ENCODE results near the gene ERI3.

The ERI3 gene

DNA sequence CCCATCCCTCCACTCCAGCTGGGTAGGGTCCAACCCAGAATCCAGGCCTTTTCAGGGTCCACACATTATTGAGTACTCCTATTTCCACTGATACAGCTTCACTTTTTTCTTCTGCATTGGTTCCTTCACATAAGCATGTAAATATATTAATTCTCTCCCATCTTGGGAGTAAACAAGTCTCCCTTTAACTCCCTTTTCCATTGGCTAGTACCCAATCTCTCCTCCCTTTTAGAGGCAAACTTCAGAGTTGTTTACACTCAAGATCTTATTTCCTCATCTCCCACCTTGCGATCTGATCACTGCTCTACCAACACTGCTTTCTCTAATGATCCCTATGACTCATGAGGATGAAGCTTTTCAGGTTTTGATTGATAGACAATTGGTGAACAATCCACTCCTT lies 121.5 kb downstream of the ERI3 start:
- TF ChIP-seq CREB1 (IDR thresholded peaks at IDR 0.05; ENCODE audit: low read depth): no peak
- no peak for TF ChIP-seq EP300 (IDR thresholded peaks at IDR 0.05; ENCODE audit: borderline replicate concordance)
- no peak for TF ChIP-seq CEBPB (IDR thresholded peaks at IDR 0.05)
- TF ChIP-seq NFIC (IDR thresholded peaks at IDR 0.05): no peak
- no peak for TF ChIP-seq EGR1 (IDR thresholded peaks at IDR 0.05)

GRCh38 chr1:44230796-44231195 lies 124.3 kb downstream of the ERI3 start:
- TF ChIP-seq EGR1 (IDR thresholded peaks at IDR 0.05) (no peak), RAD21 (IDR thresholded peaks at IDR 0.05; ENCODE audit: low read depth) (no peak), TAF1 (IDR thresholded peaks at IDR 0.05; ENCODE audit: low read depth) (no peak), EP300 (IDR thresholded peaks at IDR 0.05; ENCODE audit: borderline replicate concordance) (no peak), CREB1 (IDR thresholded peaks at IDR 0.05; ENCODE audit: low read depth) (no peak), ZBTB7A (IDR thresholded peaks at IDR 0.05; ENCODE audit: low read depth) (no peak), TEAD4 (IDR thresholded peaks at IDR 0.05) (no peak), FOXM1 (IDR thresholded peaks at IDR 0.05; ENCODE audit: borderline replicate concordance, low read depth) (no peak)
- TF ChIP-seq, protein P1, sequence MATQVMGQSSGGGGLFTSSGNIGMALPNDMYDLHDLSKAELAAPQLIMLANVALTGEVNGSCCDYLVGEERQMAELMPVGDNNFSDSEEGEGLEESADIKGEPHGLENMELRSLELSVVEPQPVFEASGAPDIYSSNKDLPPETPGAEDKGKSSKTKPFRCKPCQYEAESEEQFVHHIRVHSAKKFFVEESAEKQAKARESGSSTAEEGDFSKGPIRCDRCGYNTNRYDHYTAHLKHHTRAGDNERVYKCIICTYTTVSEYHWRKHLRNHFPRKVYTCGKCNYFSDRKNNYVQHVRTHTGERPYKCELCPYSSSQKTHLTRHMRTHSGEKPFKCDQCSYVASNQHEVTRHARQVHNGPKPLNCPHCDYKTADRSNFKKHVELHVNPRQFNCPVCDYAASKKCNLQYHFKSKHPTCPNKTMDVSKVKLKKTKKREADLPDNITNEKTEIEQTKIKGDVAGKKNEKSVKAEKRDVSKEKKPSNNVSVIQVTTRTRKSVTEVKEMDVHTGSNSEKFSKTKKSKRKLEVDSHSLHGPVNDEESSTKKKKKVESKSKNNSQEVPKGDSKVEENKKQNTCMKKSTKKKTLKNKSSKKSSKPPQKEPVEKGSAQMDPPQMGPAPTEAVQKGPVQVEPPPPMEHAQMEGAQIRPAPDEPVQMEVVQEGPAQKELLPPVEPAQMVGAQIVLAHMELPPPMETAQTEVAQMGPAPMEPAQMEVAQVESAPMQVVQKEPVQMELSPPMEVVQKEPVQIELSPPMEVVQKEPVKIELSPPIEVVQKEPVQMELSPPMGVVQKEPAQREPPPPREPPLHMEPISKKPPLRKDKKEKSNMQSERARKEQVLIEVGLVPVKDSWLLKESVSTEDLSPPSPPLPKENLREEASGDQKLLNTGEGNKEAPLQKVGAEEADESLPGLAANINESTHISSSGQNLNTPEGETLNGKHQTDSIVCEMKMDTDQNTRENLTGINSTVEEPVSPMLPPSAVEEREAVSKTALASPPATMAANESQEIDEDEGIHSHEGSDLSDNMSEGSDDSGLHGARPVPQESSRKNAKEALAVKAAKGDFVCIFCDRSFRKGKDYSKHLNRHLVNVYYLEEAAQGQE (IDR thresholded peaks at IDR 0.05; ENCODE audit: low read depth): no peak
- TF ChIP-seq, protein P2, sequence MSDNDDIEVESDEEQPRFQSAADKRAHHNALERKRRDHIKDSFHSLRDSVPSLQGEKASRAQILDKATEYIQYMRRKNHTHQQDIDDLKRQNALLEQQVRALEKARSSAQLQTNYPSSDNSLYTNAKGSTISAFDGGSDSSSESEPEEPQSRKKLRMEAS (IDR thresholded peaks at IDR 0.05): no peak

DNA sequence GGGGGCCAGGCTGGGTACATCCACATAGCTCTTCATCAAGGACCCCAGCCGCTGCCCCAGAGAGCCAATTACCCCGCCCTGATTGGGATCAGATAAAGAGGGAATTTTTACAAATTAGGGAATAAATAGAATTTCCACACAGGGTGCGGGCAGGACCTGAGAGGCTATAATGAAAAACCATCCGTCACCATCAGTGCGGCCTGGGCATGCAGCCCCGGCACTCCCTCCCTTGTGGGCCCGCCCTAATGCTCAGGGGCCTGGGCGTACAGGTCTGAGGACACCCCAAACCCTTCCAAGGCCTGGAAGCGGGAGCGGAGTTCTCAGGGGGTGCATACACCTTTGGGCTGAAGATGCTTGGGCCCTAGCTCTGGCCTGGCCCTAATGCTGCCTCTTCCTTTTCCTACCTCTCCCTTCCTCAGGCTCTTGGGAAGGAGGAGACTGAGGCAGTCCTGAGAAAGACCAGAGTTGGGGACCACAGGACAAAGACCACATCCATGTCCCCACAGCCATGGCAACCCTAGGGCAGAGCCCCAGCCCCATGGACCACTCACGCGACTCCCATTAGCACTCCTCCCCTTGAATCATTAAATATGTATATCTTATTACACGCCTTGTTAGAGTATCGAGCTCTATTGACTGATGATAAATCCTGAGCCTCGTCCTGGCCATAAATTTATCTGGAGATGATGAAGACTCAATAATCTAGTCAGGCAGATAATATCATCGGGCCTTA lies 125.5 kb downstream of the ERI3 start:
- TF ChIP-seq EGR1 (IDR thresholded peaks at IDR 0.05): no peak
- no peak for TF ChIP-seq TCF12 (IDR thresholded peaks at IDR 0.05; ENCODE audit: low read depth)

DNA sequence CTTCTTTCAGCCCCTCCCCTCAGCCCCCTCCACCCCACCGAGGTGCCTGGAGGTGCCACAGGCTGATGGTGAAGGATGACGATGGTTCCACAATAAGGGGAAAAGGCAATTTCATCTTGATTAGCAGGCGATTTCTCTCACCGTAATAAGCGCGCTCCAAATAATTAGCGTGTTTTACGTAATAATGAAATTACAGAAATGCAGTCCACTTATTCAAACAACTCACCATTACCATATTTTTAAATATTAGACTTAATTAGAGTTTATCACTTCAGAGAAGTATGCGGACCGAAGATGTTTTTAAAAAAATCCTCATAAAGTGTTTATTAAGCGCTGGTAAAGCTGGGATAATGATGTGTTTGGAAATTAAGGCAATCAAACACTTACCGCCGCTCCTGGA lies 126.8 kb downstream of the ERI3 start:
- no peak for TF ChIP-seq EGR1 (IDR thresholded peaks at IDR 0.05)
- TF ChIP-seq NFIC (IDR thresholded peaks at IDR 0.05): no peak

DNA sequence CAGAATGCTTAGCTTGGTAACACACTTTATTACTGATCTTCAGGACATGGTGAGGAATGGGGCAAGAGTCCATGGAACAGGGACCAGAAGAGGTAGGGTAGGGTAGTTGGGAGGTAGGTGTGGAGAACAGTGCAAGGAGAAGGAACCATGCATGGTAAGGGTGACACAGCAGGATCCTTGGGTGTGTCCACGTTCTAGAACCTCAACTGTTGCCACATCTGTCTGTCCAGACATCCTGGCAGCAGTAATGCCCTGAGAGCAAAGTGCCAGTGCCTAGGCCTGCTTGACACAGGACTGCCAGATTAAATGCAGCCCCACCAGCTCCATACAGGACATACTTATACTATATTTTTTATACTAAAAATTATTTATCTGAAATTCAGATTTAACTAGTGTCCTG lies 127.8 kb downstream of the ERI3 start:
- no peak for TF ChIP-seq TAF1 (IDR thresholded peaks at IDR 0.05; ENCODE audit: low read depth)
- TF ChIP-seq EGR1 (IDR thresholded peaks at IDR 0.05): no peak
- TF ChIP-seq RAD21 (IDR thresholded peaks at IDR 0.05; ENCODE audit: low read depth): no peak
- TF ChIP-seq NFIC (IDR thresholded peaks at IDR 0.05): no peak
- no peak for TF ChIP-seq FOXM1 (IDR thresholded peaks at IDR 0.05; ENCODE audit: borderline replicate concordance, low read depth)
- TF ChIP-seq, protein P2 (IDR thresholded peaks at IDR 0.05): no peak
- TF ChIP-seq, protein P3, sequence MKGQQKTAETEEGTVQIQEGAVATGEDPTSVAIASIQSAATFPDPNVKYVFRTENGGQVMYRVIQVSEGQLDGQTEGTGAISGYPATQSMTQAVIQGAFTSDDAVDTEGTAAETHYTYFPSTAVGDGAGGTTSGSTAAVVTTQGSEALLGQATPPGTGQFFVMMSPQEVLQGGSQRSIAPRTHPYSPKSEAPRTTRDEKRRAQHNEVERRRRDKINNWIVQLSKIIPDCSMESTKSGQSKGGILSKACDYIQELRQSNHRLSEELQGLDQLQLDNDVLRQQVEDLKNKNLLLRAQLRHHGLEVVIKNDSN (IDR thresholded peaks at IDR 0.05): no peak
- no peak for TF ChIP-seq TEAD4 (IDR thresholded peaks at IDR 0.05)
- no peak for TF ChIP-seq YY1 (IDR thresholded peaks at IDR 0.05; ENCODE audit: low read depth)
- no peak for TF ChIP-seq CREB1 (IDR thresholded peaks at IDR 0.05; ENCODE audit: low read depth)
- no peak for TF ChIP-seq CEBPB (IDR thresholded peaks at IDR 0.05)
- no peak for TF ChIP-seq EP300 (IDR thresholded peaks at IDR 0.05; ENCODE audit: borderline replicate concordance)
- TF ChIP-seq ZBTB7A (IDR thresholded peaks at IDR 0.05; ENCODE audit: low read depth): no peak
- TF ChIP-seq, protein P1 (IDR thresholded peaks at IDR 0.05; ENCODE audit: low read depth): no peak
- TF ChIP-seq TCF12 (IDR thresholded peaks at IDR 0.05; ENCODE audit: low read depth): no peak

DNA sequence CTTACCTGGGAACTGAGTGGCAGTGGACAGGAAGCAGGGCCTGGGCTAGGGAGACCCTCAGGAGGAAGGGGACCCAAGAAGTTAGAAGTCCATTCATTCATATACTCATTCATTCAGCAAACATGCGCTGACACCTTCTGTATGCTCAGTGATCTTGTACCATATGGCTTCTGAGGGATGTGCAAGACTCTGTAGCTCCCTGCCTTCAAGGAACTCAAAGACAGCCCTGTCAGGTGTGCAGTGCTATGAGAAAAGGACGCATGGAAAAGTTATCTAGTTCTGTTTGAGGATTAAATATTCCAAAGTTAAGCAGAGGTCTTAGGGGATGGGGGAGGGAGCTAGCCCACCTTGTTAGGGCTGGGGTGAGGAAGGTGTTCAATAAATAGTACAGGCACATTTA lies 129.3 kb downstream of the ERI3 start:
- TF ChIP-seq EP300 (IDR thresholded peaks at IDR 0.05; ENCODE audit: borderline replicate concordance) (no peak), EGR1 (IDR thresholded peaks at IDR 0.05) (no peak), CEBPB (IDR thresholded peaks at IDR 0.05) (no peak), TEAD4 (IDR thresholded peaks at IDR 0.05) (no peak)
- TF ChIP-seq, protein P3 (IDR thresholded peaks at IDR 0.05): no peak

- TF ChIP-seq TCF12 (IDR thresholded peaks at IDR 0.05; ENCODE audit: low read depth) (no peak), CEBPB (IDR thresholded peaks at IDR 0.05) (no peak), FOXM1 (IDR thresholded peaks at IDR 0.05; ENCODE audit: borderline replicate concordance, low read depth) (no peak), EP300 (IDR thresholded peaks at IDR 0.05; ENCODE audit: borderline replicate concordance) (no peak)
- TF ChIP-seq, protein P2 (IDR thresholded peaks at IDR 0.05): no peak
- TF ChIP-seq, protein P1 (IDR thresholded peaks at IDR 0.05; ENCODE audit: low read depth): no peak
These were observed 131.9 kb downstream of the ERI3 start for GRCh38 chr1:44223187-44223610.

Measured in Ishikawa (cell line).